H1 (cell line): ENCODE measurements around the gene KHDC1L. TPM values are rescaled to one million over a fixed set of nuclear protein-coding genes. Genes with fewer than 3 reads are reported as not detected.
A peak's percentile ranks its signal among the peaks of the same experiment; 100 is the strongest.

ENCODE experiments used
- CTCF ChIA-PET: fragments of 300-600 bp; sonication (Branson Sonifier 250); formaldehyde crosslinking; loops from one replicate; lab custom pipeline; 2021; ENCODE audit not compliant: partially characterized antibody; lab: Charles Lee
- POLR2A ChIA-PET: fragments of 300-600 bp; sonication (Branson Sonifier 250); formaldehyde crosslinking; loops from one replicate; lab custom pipeline; 2021; ENCODE audit warnings: inconsistent platforms; ENCODE audit not compliant: partially characterized antibody; lab: Charles Lee
- DNase-seq, 2 experiments: peaks; one replicate each; pipeline versions ENCODE4 v3.0.0 to v3.0.0-alpha.2; 2010 to 2022; ENCODE audit warnings: low spot score in 2 of 2, low read depth in 1 of 2, mixed read lengths in 1 of 2
- FAIRE-seq: peaks from 2 replicates; lab custom pipeline; 2011; peaks lifted over from hg19 to GRCh38; lab: Jason Lieb, UNC
- H2AFZ ChIP-seq: 2 replicates; pipeline ENCODE4 v1.8.1; 2012; ENCODE audit warnings: low read length, inconsistent platforms
- H2AK5ac ChIP-seq: 2 replicates; pipeline ENCODE4 v1.6.1; 2013; ENCODE audit warnings: low read depth, low read length
- H2BK120ac ChIP-seq: replicated peaks from 2 replicates; pipeline ENCODE3; 2013; ENCODE audit warnings: low read depth, low read length, inconsistent platforms
- H2BK12ac ChIP-seq: 2 replicates; pipeline ENCODE4 v1.6.1; 2013; ENCODE audit warnings: low read depth, low read length
- H2BK15ac ChIP-seq: 2 replicates; pipeline ENCODE4 v1.6.1; 2013; ENCODE audit warnings: low read length
- H2BK20ac ChIP-seq: 2 replicates; pipeline ENCODE4 v1.6.1; 2013; ENCODE audit warnings: low read length
- H2BK5ac ChIP-seq: 2 replicates; pipeline ENCODE4 v1.6.1; 2013; ENCODE audit warnings: low read depth, low read length
- H3K14ac ChIP-seq: 2 replicates; pipeline ENCODE4 v1.6.1; 2013; ENCODE audit warnings: inconsistent platforms; ENCODE audit not compliant: insufficient read length
- H3K18ac ChIP-seq: 2 replicates; pipeline ENCODE4 v1.6.1; 2013; ENCODE audit warnings: low read length; ENCODE audit errors: extremely low read depth
- H3K23ac ChIP-seq: 2 replicates; pipeline ENCODE4 v1.6.1; 2013; ENCODE audit warnings: inconsistent platforms; ENCODE audit not compliant: insufficient read length
- H3K23me2 ChIP-seq: 2 replicates; pipeline ENCODE4 v1.6.1; 2013; ENCODE audit warnings: low read depth, low read length
- H3K27ac ChIP-seq: 2 replicates; pipeline ENCODE4 v1.6.1; 2011; ENCODE audit warnings: low read depth, low read length, inconsistent platforms
- H3K27me3 ChIP-seq, 4 experiments: replicated peaks in 1 of 4; 1 replicate in 1 of 4; 2 replicates in 3 of 4; pipeline versions ENCODE4 v1.6.1 to v1.8.1; 2011 to 2013; ENCODE audit warnings: low read length in 3 of 4, mild to moderate bottlenecking in 3 of 4, inconsistent platforms in 2 of 4, mixed read lengths in 2 of 4, moderate library complexity in 1 of 4; ENCODE audit not compliant: control insufficient read depth in 3 of 4, insufficient read depth in 3 of 4; ENCODE audit errors: extremely low read depth in 1 of 4
- H3K36me3 ChIP-seq, 4 experiments: 2 replicates each; pipeline versions ENCODE4 v1.6.1 to v1.8.1; 2011 to 2013; ENCODE audit warnings: mild to moderate bottlenecking in 4 of 4, low read length in 3 of 4, moderate library complexity in 2 of 4, control low read depth in 1 of 4, inconsistent platforms in 1 of 4; ENCODE audit not compliant: insufficient read depth in 4 of 4, control insufficient read depth in 2 of 4
- H3K4ac ChIP-seq: replicated peaks from 2 replicates; pipeline ENCODE3; 2013; ENCODE audit warnings: low read length, low read depth, mixed read lengths, inconsistent platforms; ENCODE audit not compliant: insufficient read length
- H3K4me1 ChIP-seq, 4 experiments: replicated peaks in 1 of 4; 1 replicate in 1 of 4; 2 replicates in 3 of 4; pipeline versions ENCODE4 v1.6.1 to v1.8.1; 2011 to 2013; ENCODE audit warnings: low read length in 3 of 4, inconsistent platforms in 2 of 4, mixed read lengths in 1 of 4; ENCODE audit not compliant: insufficient read depth in 4 of 4, control insufficient read depth in 3 of 4
- H3K4me2 ChIP-seq, 2 experiments: 2 replicates each; pipeline versions ENCODE4 v1.6.1 to v1.8.1; 2011 to 2013; ENCODE audit warnings: low read depth in 2 of 2, low read length in 2 of 2, control low read depth in 1 of 2, inconsistent platforms in 1 of 2, mild to moderate bottlenecking in 1 of 2; ENCODE audit not compliant: insufficient read depth in 1 of 2
- H3K4me3 ChIP-seq, 4 experiments: fragments of 200-600, 300-600 bp in 1 of 4; sonication (generic), shearing (Covaris generic), sonication (Bioruptor Twin) in 1 of 4; 2 replicates each; pipeline versions ENCODE4 v1.5.1 to v1.8.1; 2011 to 2016; ENCODE audit warnings: low read length in 4 of 4, low read depth in 3 of 4, control low read depth in 2 of 4, inconsistent platforms in 2 of 4, mild to moderate bottlenecking in 2 of 4, mixed read lengths in 1 of 4, moderate library complexity in 1 of 4; ENCODE audit not compliant: insufficient read depth in 2 of 4; ENCODE audit errors: extremely low read depth in 1 of 4
- H3K56ac ChIP-seq: replicated peaks from 2 replicates; pipeline ENCODE3; 2013; ENCODE audit warnings: low read depth, mild to moderate bottlenecking, mixed read lengths, low read length, inconsistent platforms; ENCODE audit not compliant: insufficient read length
- H3K79me1 ChIP-seq: 2 replicates; pipeline ENCODE4 v1.6.1; 2013; ENCODE audit warnings: low read depth, low read length, control low read depth
- H3K79me2 ChIP-seq, 2 experiments: 2 replicates each; pipeline versions ENCODE4 v1.6.1 to v1.8.1; 2012 to 2013; ENCODE audit warnings: low read length in 2 of 2, mild to moderate bottlenecking in 2 of 2, inconsistent platforms in 1 of 2; ENCODE audit not compliant: insufficient read depth in 2 of 2, control insufficient read depth in 1 of 2
- H3K9ac ChIP-seq, 4 experiments: replicated peaks in 1 of 4; 1 replicate in 1 of 4; 2 replicates in 3 of 4; pipeline versions ENCODE4 v1.6.1 to v1.8.1; 2011 to 2013; ENCODE audit warnings: low read depth in 3 of 4, low read length in 3 of 4, control low read depth in 2 of 4, mild to moderate bottlenecking in 2 of 4, moderate library complexity in 2 of 4, inconsistent platforms in 1 of 4; ENCODE audit errors: extremely low read depth in 1 of 4
- H3K9me3 ChIP-seq, 2 experiments: 2 replicates each; pipeline versions ENCODE4 v1.6.1 to v1.8.1; 2012 to 2013; ENCODE audit warnings: mild to moderate bottlenecking in 2 of 2, moderate library complexity in 2 of 2, control low read depth in 1 of 2, inconsistent platforms in 1 of 2, low read depth in 1 of 2, low read length in 1 of 2, mixed read lengths in 1 of 2; ENCODE audit not compliant: insufficient read depth in 2 of 2
- H4K20me1 ChIP-seq, 2 experiments: replicated peaks in 1 of 2; 2 replicates each; pipeline versions ENCODE3 to v1.8.1; 2011 to 2013; ENCODE audit warnings: inconsistent platforms in 2 of 2, low read length in 2 of 2, mild to moderate bottlenecking in 1 of 2; ENCODE audit not compliant: insufficient read depth in 2 of 2, control insufficient read depth in 1 of 2
- H4K5ac ChIP-seq: 2 replicates; pipeline ENCODE4 v1.6.1; 2013; ENCODE audit warnings: low read length, low read depth, mixed read lengths, inconsistent platforms; ENCODE audit not compliant: insufficient read length
- H4K8ac ChIP-seq: 2 replicates; pipeline ENCODE4 v1.8.0; 2013; ENCODE audit warnings: mild to moderate bottlenecking, moderate library complexity, low read length, inconsistent platforms; ENCODE audit not compliant: insufficient read depth; ENCODE audit errors: extremely low read depth
- H4K91ac ChIP-seq: replicated peaks from 2 replicates; pipeline ENCODE3; 2013; ENCODE audit warnings: low read length, mixed read lengths, inconsistent platforms; ENCODE audit not compliant: insufficient read length
- EZH2 ChIP-seq: fragments of 200-600 bp; sonication (generic); IDR thresholded peaks from 2 replicates; pipeline ENCODE4 v1.7.1; 2012; ENCODE audit warnings: low read depth, mild to moderate bottlenecking, moderate library complexity, low read length, inconsistent platforms; ENCODE audit not compliant: severe bottlenecking
- GTF2F1 ChIP-seq: IDR thresholded peaks from 2 replicates; pipeline ENCODE4 v1.6.1; 2012; ENCODE audit warnings: low read depth, low read length, improper control_type of control experiment, borderline replicate concordance
- HDAC2 ChIP-seq, 2 experiments: fragments of 300-600 bp in 1 of 2; sonication (generic) in 1 of 2; IDR thresholded peaks; 2 replicates each; pipeline ENCODE4 v1.6.1; 2011 to 2012; ENCODE audit warnings: low read depth in 2 of 2, low read length in 2 of 2, mild to moderate bottlenecking in 2 of 2, moderate library complexity in 2 of 2, borderline replicate concordance in 1 of 2, inconsistent platforms in 1 of 2
- RFX5 ChIP-seq: IDR thresholded peaks from 2 replicates; pipeline ENCODE4 v1.6.1; 2011; ENCODE audit warnings: low read depth, low read length, improper control_type of control experiment, borderline replicate concordance
- WGBS, 2 experiments: shearing (Covaris generic) in 1 of 2; methylation state at CpG; one replicate each; pipeline versions ENCODE4 v1.1.6 to v1.1.7; 2013 to 2015; ENCODE audit warnings: low lambda C conversion rate in 2 of 2, mixed read lengths in 2 of 2, inconsistent platforms in 1 of 2, low coverage in 1 of 2, missing lambda C conversion rate in 1 of 2; ENCODE audit not compliant: insufficient replicate concordance in 2 of 2, insufficient coverage in 1 of 2, insufficient read length in 1 of 2; ENCODE audit errors: extremely low coverage in 1 of 2, missing lambda C conversion rate in 1 of 2; 5-methylcytosine and 5-hydroxymethylcytosine counted together
- polyA plus RNA-seq, 7 experiments: library from polyadenylated mRNA; depleted of rRNA in 3 of 7; stranded (reverse) in 5 of 7; unstranded in 2 of 7; fragments of >200 nt in 5 of 7; fragments of 200-250 nt in 2 of 7; gene quantifications; 1 replicate in 5 of 7; 2 replicates in 1 of 7; 4 replicates in 1 of 7; pipeline versions ENCODE4 v1.2.1 to v1.2.3, GENCODE V29; 2011 to 2013; ENCODE audit warnings: missing spikeins in 2 of 7, mixed read lengths in 2 of 7
- total RNA-seq: library from RNA; stranded (reverse); fragmentation: NEBNext Ultra II Directional; extraction: Animal tissue kit (Norgen Biotek cat#: 25700); gene quantifications from 2 replicates; pipeline ENCODE4 v1.2.1, GENCODE V29; 2021

The KHDC1L gene
- total and polyA plus RNA-seq, 2 of the 8 experiments (the other 6 are each of a cell fraction or from before 2014, with no cell fraction given) = 0.14 TPM; not detected in 1

GRCh38 chr6:73264446-73264845, 39.1 kb upstream of the KHDC1L start:
- Histone ChIP-seq H2BK20ac (no peak overlapping the region), H2AK5ac (0 out of 2 replicates have a peak overlapping the region, but pooled peaks have one; percentile 24), H4K8ac (no peak overlapping the region), H3K23ac (no peak overlapping the region), H3K4me3 (no peak overlapping the region), H3K9me3 (no peaks in the 10 kb centered on the region; a peak in 1 of 4 replicates), H3K79me2 (peaks cover 0 to 15% of the 10 kb centered on the region in 2 experiments; a peak in 1 of 4 replicates), H3K14ac (no peak overlapping the region), H2AFZ (no peak overlapping the region), H3K4me2 (peak overlapping the region in 1 of 2 experiments; percentile 75; a peak in 2 of 4 replicates), H3K79me1 (peaks cover 6% of the 10 kb centered on the region; the same call in 1 of the 2 replicates), H3K27me3 (no peaks in the 10 kb centered on the region), H2BK5ac (no peak overlapping the region), H4K20me1 (peaks cover 0 to 4% of the 10 kb centered on the region in 2 experiments), H2BK120ac (no peak overlapping the region), H4K5ac (no peak overlapping the region), H3K9ac (no peak overlapping the region), H2BK12ac (peak overlapping the region; percentile 56; the same call in 1 of the 2 replicates), H3K23me2 (peaks cover 6% of the 10 kb centered on the region; the same call in 1 of the 2 replicates), H4K91ac (no peak overlapping the region), H3K27ac (no peak overlapping the region), H3K56ac (no peak overlapping the region), H3K36me3 (peaks cover 0 to 13% (median 1%) of the 10 kb centered on the region in 4 experiments; a peak in 2 of 8 replicates), H3K4ac (no peak overlapping the region), H3K4me1 (peaks cover 0 to 9% (median 4%) of the 10 kb centered on the region in 4 experiments; a peak in 4 of 7 replicates), H2BK15ac (no peak overlapping the region), H3K18ac (no peak overlapping the region)
- 84% methylated on average over 3 of the region's 3 CpGs; no CpG with 5 or more reads in 1 of the 2 experiments for WGBS, 2 experiments
- ChIA-PET CTCF (interaction anchor here (0.6 to 1.4 kb wide), 3 partner anchors 63 to 124 kb away, joined by 3 read pairs; no protein-coding TSS in a partner anchor), POLR2A (interaction anchor here (0.8 to 1.0 kb wide), 3 partner anchors 17 to 178 kb away, joined by 3 read pairs; no protein-coding TSS in a partner anchor)
- no peak for DNase-seq
- FAIRE-seq = no peak
- no peak for TF ChIP-seq GTF2F1
- TF ChIP-seq EZH2 = no peak
- TF ChIP-seq RFX5 = no peak
- no peak for TF ChIP-seq HDAC2 (IDR thresholded peaks at IDR 0.05; ENCODE audit: borderline replicate concordance in 1 of 2, low read depth in 2 of 2, low read length in 2 of 2)
